Measurements from ENCODE around the gene DNAJC5.
"Not testable (repeated sequence)": the region's sequence is repeated elsewhere in the genome, so short reads cannot be mapped to it uniquely, and the experiment has no call there.

The DNAJC5 gene

GRCh38 chr20:63894358-63895201 lies at the start of gene DNAJC5:
TSS of gene DNAJC5 (plus strand) at chr20:63895126. CDS start at chr20:63928346, 33,220 bp downstream.
- DNase-seq = peak; percentile 96

DNA sequence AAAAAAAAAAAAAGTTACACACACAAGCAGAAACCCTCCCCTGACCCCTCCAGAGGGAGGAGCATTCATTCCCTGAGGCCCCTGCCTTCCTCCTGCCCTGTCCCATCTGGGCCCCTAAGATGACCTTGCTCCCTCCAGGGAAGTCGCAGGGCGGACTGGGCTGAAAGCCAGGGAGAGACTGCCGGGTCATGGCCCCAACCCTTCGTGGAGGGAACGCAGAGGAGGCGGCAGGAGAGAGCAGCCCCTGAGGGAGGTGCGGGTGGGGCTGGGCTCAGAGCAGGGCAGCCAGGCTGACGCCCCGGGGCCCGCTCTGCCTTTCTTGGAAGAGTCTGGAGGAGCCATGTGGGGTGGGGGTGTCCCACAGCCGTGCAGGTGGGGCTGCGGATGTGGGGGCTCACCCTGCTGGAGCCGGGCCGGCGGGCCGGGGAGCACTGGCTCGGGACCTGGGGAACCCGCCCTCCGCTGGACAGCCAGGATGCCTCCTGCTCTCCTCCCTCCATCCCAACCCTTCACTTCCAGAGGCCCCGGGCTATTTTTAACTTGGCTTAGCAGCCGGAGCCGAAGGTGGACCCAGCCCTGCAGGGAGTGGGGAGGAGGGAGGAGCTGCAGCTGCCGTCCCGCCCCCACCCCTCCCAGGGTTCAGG lies 48.7 kb upstream of the DNAJC5 start:
- peak; percentile 27 for DNase-seq

- DNase-seq = no peak
Observed at GRCh38 chr20:63846888-63847236, 48.1 kb upstream of the DNAJC5 start.

GRCh38 chr20:63847237-63848002 lies 47.5 kb upstream of the DNAJC5 start:
- no peak for DNase-seq

- DNase-seq = no peak
Observed at GRCh38 chr20:63848003-63848911, 46.7 kb upstream of the DNAJC5 start.

GRCh38 chr20:63850689-63851547 lies 44.0 kb upstream of the DNAJC5 start:
- DNase-seq = no peak

DNA sequence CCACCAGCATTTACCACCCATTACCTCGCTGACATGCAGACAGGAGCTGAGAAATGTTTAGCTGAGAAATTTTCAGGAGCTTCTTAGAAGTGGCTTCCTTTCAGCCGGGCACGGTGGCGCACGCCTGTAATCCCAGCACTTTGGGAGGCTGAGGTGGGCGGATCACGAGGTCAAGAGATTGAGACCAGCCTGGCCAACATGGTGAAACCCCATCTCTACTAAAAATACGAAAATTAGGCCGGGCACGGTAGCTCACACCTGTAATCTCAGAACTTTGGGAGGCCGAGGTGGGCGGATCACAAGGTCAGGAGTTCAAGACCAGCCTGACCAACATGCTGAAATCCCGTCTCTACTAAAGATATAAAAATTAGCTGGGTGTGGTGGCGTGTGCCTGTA lies 43.4 kb upstream of the DNAJC5 start:
- not testable (repeated sequence) for DNase-seq

- DNase-seq = not testable (repeated sequence)
Observed at GRCh38 chr20:63853733-63854068, 41.2 kb upstream of the DNAJC5 start.

GRCh38 chr20:63854069-63854765 lies 40.7 kb upstream of the DNAJC5 start:
- DNase-seq = no peak

DNA sequence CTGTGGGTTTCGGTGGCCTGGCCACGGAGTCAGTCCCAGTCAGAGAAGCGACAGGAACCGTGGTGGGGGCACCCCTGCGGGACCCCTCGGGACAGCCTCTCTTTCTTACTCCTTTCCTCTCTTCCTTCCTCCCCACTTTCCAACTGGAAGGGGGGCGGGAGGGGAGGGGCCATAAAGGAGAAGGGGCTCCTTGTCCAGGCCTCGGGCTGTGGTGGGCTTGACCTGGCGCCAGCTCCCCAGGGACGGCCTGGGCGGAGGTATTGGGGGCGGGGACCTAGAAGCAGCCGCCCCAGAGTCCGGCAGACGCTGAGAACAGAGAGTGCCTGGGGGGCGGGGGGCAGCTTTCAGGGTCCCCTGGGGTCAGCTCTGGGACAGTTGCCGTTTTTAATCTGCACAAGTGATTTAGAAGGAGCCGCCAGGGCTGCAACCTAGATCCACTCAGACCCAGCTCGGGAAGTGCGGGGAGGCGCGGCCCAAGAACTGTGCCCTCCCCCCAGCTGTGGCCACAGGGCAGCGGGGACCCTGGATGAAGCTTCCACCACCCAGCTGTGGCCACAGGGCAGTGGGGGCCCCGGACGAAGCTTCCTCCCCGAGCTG lies 40.1 kb upstream of the DNAJC5 start:
- DNase-seq = no peak

DNA sequence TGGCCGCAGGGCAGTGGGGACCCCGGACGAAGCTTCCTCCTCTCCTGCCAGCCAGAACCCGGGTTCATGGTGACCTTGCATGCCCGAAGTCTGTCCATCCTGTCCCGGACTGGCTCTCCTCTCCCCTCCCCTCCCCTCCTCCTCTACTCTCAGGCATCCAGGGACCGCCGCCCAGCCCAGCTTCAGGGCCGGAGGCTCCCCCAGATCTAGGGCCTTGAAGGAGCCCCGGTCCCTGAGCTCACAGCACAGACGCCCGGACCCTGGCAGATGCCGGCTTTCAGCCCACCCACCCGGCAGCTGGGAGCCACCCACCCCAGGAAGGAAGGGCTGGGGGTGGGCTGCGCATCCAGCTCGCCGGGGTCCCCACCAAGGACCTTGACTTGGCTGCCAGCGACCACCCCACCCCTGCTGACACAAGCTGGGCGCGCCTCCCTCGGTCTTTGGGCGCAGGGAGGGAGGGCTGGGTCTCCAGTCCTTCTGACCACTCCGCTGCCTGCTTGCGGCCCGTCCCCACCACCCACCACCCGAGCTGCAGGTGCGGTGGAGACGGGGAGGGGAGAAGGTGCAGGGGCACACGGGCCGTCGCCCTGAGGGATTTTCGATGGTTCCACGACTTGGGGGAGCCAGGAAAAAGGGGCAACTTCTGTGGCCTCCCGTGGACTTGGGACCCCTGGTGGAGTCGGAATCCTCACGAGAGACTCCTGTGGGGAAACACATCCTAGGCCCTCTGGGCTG lies 39.4 kb upstream of the DNAJC5 start:
- no peak for DNase-seq

GRCh38 chr20:63856098-63856511 lies 38.8 kb upstream of the DNAJC5 start:
- DNase-seq = no peak

GRCh38 chr20:63857764-63858392 lies 37.0 kb upstream of the DNAJC5 start:
- DNase-seq = no peak

DNA sequence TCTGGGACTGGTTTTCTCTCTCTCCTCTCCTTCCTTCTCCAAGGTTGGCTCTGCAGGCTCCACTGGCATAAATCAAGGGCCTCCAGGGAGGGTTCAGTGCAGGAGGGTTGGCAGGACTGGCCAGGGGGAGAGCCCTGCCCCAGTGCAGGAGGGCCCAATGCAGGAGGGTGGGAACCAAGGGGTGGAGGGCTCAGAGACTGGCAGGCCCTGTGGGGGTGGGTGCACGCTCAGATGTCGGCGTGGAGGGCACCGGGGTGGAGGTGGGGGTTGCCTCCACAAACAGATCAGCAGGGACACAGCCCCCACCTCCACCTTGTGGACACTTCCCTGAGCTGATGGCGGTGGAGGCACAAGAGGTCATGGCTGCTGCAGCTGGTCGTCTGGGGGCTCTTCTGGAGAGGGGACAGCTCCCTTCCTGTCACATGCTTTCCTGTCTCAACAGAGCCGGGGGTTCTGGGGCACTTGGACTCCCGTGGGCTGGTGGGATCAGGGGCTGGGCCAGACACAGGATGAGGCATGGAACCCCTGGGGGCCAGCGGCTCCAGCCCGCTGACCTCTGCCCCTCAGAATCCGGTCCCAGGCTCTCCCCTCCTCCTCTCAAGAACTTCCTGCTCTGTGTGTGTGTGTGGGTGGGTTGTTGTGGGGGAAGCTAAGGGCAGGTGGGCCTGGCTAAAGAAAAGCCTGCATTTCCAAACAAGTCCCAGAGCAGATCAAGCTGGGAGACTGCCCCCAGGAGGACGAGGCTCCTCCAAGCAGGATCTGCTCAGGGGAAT lies 36.3 kb upstream of the DNAJC5 start:
- peak; percentile 58 for DNase-seq

GRCh38 chr20:63859166-63859699 lies 35.7 kb upstream of the DNAJC5 start:
- no peak for DNase-seq

- DNase-seq = no peak
Observed at GRCh38 chr20:63860325-63861051, 34.4 kb upstream of the DNAJC5 start.

DNA sequence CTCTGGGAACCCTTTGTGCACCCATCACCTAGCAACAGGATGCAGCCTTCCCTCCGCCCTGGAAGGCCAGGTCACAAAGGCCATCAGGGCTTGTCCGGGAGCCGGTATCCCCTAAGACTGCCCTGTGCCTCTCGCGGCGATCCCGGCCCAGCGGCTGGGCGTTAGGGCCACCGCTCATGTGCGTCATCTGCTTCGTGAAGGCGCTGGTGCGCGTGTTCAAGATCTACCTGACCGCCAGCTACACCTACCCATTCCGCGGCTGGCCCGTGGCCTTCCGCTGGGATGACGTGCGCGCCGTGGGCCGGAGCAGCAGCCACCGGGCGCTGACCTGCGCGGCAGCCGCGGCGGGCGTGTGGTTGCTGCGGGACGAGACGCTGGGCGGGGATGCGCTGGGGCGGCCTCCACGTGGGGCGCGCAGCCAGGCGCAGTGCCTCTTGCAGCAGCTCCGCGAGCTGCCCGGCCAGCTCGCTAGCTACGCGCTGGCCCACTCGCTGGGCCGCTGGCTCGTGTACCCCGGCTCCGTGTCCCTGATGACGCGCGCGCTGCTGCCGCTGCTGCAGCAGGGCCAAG lies 33.5 kb upstream of the DNAJC5 start, which contains the start of gene ABHD16B:
ABHD16B (plus strand) TSS at position 134 of the 570 bp plus-strand sequence; CDS start at position 177, 43 bp downstream.
- no peak for DNase-seq

Measured in OCI-M1 (cell line).